Gastroesophageal sphincter (tissue), 3 donors: Measurements from ENCODE around the gene KCND3.

Source experiments
- POLR2A ChIP-seq, 2 donors: fragments of 450-650 bp; IDR thresholded peaks; one replicate each; pipeline ENCODE4 v1.6.1; 2017; ENCODE audit warnings: antibody characterized with exemption in 2 of 2, mild to moderate bottlenecking in 2 of 2, moderate library complexity in 1 of 2
- POLR2AphosphoS5 ChIP-seq: sonication (generic); formaldehyde crosslinking; IDR thresholded peaks from one replicate; pipeline ENCODE4 v1.6.1; 2017; ENCODE audit warnings: antibody characterized with exemption
- TF ChIP-seq, protein P1 (sequence below), 4 experiments: fragments of 200-600 bp in 2 of 4; fragments of 450-650 bp in 2 of 4; sonication (generic) in 1 of 4; IDR thresholded peaks; one replicate each; pipeline ENCODE4 v1.5.1; 2017 to 2019; ENCODE audit warnings: antibody characterized with exemption in 4 of 4, mild to moderate bottlenecking in 2 of 4, moderate library complexity in 2 of 4

DNA sequence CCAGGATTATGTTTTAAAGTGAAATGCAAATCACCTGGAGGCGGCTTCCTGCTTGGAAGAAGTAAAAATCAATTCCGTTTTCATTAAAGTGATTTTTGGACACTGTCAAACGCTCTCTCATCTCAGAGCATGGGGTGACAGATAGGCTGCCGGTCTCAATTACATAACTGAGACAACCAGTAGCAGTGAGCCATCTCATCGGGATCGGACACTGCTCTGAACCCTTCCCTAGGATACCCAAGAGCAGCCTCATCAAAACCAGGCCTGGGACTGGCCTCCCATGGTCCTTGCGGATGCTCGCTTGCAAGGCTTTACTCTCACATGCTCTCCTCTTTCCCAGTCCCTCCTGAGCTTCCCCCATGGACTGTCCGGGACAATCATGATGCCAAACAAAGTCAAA is 12.1 kb downstream of the KCND3 start:
- TF ChIP-seq POLR2A (IDR thresholded peaks at IDR 0.05) (no peak), POLR2AphosphoS5 (no peak)
- TF ChIP-seq, protein P1, sequence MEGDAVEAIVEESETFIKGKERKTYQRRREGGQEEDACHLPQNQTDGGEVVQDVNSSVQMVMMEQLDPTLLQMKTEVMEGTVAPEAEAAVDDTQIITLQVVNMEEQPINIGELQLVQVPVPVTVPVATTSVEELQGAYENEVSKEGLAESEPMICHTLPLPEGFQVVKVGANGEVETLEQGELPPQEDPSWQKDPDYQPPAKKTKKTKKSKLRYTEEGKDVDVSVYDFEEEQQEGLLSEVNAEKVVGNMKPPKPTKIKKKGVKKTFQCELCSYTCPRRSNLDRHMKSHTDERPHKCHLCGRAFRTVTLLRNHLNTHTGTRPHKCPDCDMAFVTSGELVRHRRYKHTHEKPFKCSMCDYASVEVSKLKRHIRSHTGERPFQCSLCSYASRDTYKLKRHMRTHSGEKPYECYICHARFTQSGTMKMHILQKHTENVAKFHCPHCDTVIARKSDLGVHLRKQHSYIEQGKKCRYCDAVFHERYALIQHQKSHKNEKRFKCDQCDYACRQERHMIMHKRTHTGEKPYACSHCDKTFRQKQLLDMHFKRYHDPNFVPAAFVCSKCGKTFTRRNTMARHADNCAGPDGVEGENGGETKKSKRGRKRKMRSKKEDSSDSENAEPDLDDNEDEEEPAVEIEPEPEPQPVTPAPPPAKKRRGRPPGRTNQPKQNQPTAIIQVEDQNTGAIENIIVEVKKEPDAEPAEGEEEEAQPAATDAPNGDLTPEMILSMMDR (IDR thresholded peaks at IDR 0.05): no peak
